ENCODE measurements around the gene CALN1.
"Not testable (repeated sequence)": the region's sequence is repeated elsewhere in the genome, so short reads cannot be mapped to it uniquely, and the experiment has no call there.

The CALN1 gene

GRCh38 chr7:71857338-71857737 is 554.8 kb downstream of the CALN1 start:
- Mint-ChIP-seq H3K9me3 (no peaks in the 10 kb centered on the region), H3K36me3 (ENCODE audit: low read depth) (no peaks in the 10 kb centered on the region), H3K27me3 (no peaks in the 10 kb centered on the region), H3K4me3 (no peak overlapping the region), H3K27ac (no peak overlapping the region), H3K4me1 (ENCODE audit: low read depth) (no peaks in the 10 kb centered on the region)

GRCh38 chr7:71854546-71855397 is 557.4 kb downstream of the CALN1 start:
- Mint-ChIP-seq H3K27ac (no peak overlapping the region), H3K36me3 (ENCODE audit: low read depth) (no peaks in the 10 kb centered on the region), H3K27me3 (no peaks in the 10 kb centered on the region), H3K4me1 (ENCODE audit: low read depth) (no peaks in the 10 kb centered on the region), H3K9me3 (peaks cover 3% of the 10 kb centered on the region), H3K4me3 (no peak overlapping the region)

- H3K36me3 Mint-ChIP-seq (ENCODE audit: low read depth), result no peaks in the 10 kb centered on the region
- H3K4me1 Mint-ChIP-seq (ENCODE audit: low read depth), result no peaks in the 10 kb centered on the region
These were observed 560.2 kb downstream of the CALN1 start for GRCh38 chr7:71851776-71852498.

GRCh38 chr7:71846160-71846559 is 566.0 kb downstream of the CALN1 start:
- peaks cover 15% of the 10 kb centered on the region for H3K9me3 Mint-ChIP-seq
- H3K27me3 Mint-ChIP-seq, result no peaks in the 10 kb centered on the region

More at GRCh38 chr7:71851776-71852498, 560.2 kb downstream of the CALN1 start:
- Mint-ChIP-seq H3K9me3 (peaks cover 11% of the 10 kb centered on the region), H3K4me3 (no peak overlapping the region), H3K27ac (no peak overlapping the region), H3K27me3 (no peaks in the 10 kb centered on the region)

GRCh38 chr7:71843676-71844075 is 568.5 kb downstream of the CALN1 start:
- no peaks in the 10 kb centered on the region for H3K36me3 Mint-ChIP-seq (ENCODE audit: low read depth)
- H3K27me3 Mint-ChIP-seq, result no peaks in the 10 kb centered on the region
- no peak overlapping the region for H3K4me3 Mint-ChIP-seq
- no peak overlapping the region for H3K27ac Mint-ChIP-seq
- peaks cover 11% of the 10 kb centered on the region for H3K9me3 Mint-ChIP-seq
- H3K4me1 Mint-ChIP-seq (ENCODE audit: low read depth), result no peaks in the 10 kb centered on the region

More at GRCh38 chr7:71846160-71846559, 566.0 kb downstream of the CALN1 start:
- Mint-ChIP-seq H3K36me3 (ENCODE audit: low read depth) (no peaks in the 10 kb centered on the region), H3K4me1 (ENCODE audit: low read depth) (no peaks in the 10 kb centered on the region), H3K27ac (no peak overlapping the region), H3K4me3 (no peak overlapping the region)

GRCh38 chr7:71842786-71843185 is 569.4 kb downstream of the CALN1 start:
- H3K4me3 Mint-ChIP-seq, result no peak overlapping the region
- H3K4me1 Mint-ChIP-seq (ENCODE audit: low read depth), result no peaks in the 10 kb centered on the region
- H3K27me3 Mint-ChIP-seq, result no peaks in the 10 kb centered on the region
- H3K36me3 Mint-ChIP-seq (ENCODE audit: low read depth), result no peaks in the 10 kb centered on the region
- H3K9me3 Mint-ChIP-seq, result peaks cover 4% of the 10 kb centered on the region
- H3K27ac Mint-ChIP-seq, result no peak overlapping the region

GRCh38 chr7:71842381-71842780 is 569.8 kb downstream of the CALN1 start:
- Mint-ChIP-seq H3K36me3 (ENCODE audit: low read depth) (no peaks in the 10 kb centered on the region), H3K4me1 (ENCODE audit: low read depth) (no peaks in the 10 kb centered on the region), H3K27me3 (no peaks in the 10 kb centered on the region), H3K9me3 (peaks cover 4% of the 10 kb centered on the region), H3K4me3 (no peak overlapping the region), H3K27ac (no peak overlapping the region)

GRCh38 chr7:71835056-71835455 is 577.1 kb downstream of the CALN1 start:
- Mint-ChIP-seq H3K9me3 (peaks cover 9% of the 10 kb centered on the region), H3K4me1 (ENCODE audit: low read depth) (no peaks in the 10 kb centered on the region), H3K27ac (no peak overlapping the region), H3K27me3 (no peaks in the 10 kb centered on the region), H3K36me3 (ENCODE audit: low read depth) (no peaks in the 10 kb centered on the region), H3K4me3 (no peak overlapping the region)

- Mint-ChIP-seq H3K27ac (no peak overlapping the region), H3K9me3 (peaks cover 12% of the 10 kb centered on the region), H3K27me3 (no peaks in the 10 kb centered on the region), H3K4me3 (no peak overlapping the region), H3K4me1 (ENCODE audit: low read depth) (no peaks in the 10 kb centered on the region), H3K36me3 (ENCODE audit: low read depth) (no peaks in the 10 kb centered on the region)
These were observed 582.6 kb downstream of the CALN1 start for GRCh38 chr7:71829515-71829914.

GRCh38 chr7:71828361-71828760 is 583.8 kb downstream of the CALN1 start:
- Mint-ChIP-seq H3K27me3 (no peaks in the 10 kb centered on the region), H3K27ac (no peak overlapping the region), H3K4me1 (ENCODE audit: low read depth) (no peaks in the 10 kb centered on the region), H3K4me3 (no peak overlapping the region), H3K36me3 (ENCODE audit: low read depth) (no peaks in the 10 kb centered on the region), H3K9me3 (peaks cover 11% of the 10 kb centered on the region)

- Mint-ChIP-seq H3K4me3 (no peak overlapping the region), H3K27me3 (no peaks in the 10 kb centered on the region), H3K36me3 (ENCODE audit: low read depth) (no peaks in the 10 kb centered on the region), H3K4me1 (ENCODE audit: low read depth) (no peaks in the 10 kb centered on the region), H3K27ac (no peak overlapping the region), H3K9me3 (peaks cover 13% of the 10 kb centered on the region)
These were observed 586.0 kb downstream of the CALN1 start for GRCh38 chr7:71826141-71826540.

GRCh38 chr7:71824006-71824760 is 588.0 kb downstream of the CALN1 start:
- Mint-ChIP-seq H3K9me3 (peaks cover 13% of the 10 kb centered on the region), H3K4me1 (ENCODE audit: low read depth) (no peaks in the 10 kb centered on the region), H3K27me3 (no peaks in the 10 kb centered on the region), H3K27ac (no peak overlapping the region), H3K4me3 (no peak overlapping the region), H3K36me3 (ENCODE audit: low read depth) (no peaks in the 10 kb centered on the region)

- H3K4me3 Mint-ChIP-seq; H3K36me3 Mint-ChIP-seq (ENCODE audit: low read depth); H3K4me1 Mint-ChIP-seq (ENCODE audit: low read depth); H3K27ac Mint-ChIP-seq; H3K27me3 Mint-ChIP-seq: not testable (repeated sequence)
- peaks cover 13% of the 10 kb centered on the region for H3K9me3 Mint-ChIP-seq
These were observed 589.7 kb downstream of the CALN1 start for GRCh38 chr7:71822406-71822805.

GRCh38 chr7:71817916-71818315 is 594.2 kb downstream of the CALN1 start:
- H3K4me1 Mint-ChIP-seq (ENCODE audit: low read depth), result no peaks in the 10 kb centered on the region
- no peaks in the 10 kb centered on the region for H3K36me3 Mint-ChIP-seq (ENCODE audit: low read depth)

GRCh38 chr7:71808115-71808514 is 604.0 kb downstream of the CALN1 start:
- H3K4me3 Mint-ChIP-seq, result no peak overlapping the region
- H3K27ac Mint-ChIP-seq, result no peak overlapping the region
- no peaks in the 10 kb centered on the region for H3K27me3 Mint-ChIP-seq
- peaks cover 5% of the 10 kb centered on the region for H3K9me3 Mint-ChIP-seq
- no peaks in the 10 kb centered on the region for H3K4me1 Mint-ChIP-seq (ENCODE audit: low read depth)
- H3K36me3 Mint-ChIP-seq (ENCODE audit: low read depth), result no peaks in the 10 kb centered on the region

More at GRCh38 chr7:71817916-71818315, 594.2 kb downstream of the CALN1 start:
- Mint-ChIP-seq H3K27ac (no peak overlapping the region), H3K27me3 (no peaks in the 10 kb centered on the region), H3K9me3 (peaks cover 9% of the 10 kb centered on the region), H3K4me3 (no peak overlapping the region)
